GM12878 (cell line): ENCODE measurements around the gene SMPD1.

Source experiments
- CBX5 ChIP-seq: sonication (generic); IDR thresholded peaks from 2 replicates; pipeline ENCODE4 v1.6.1; 2016; ENCODE audit warnings: low read depth, moderate library complexity, mild to moderate bottlenecking, inconsistent platforms
- EP300 ChIP-seq, 2 experiments: fragments of 150-350 bp in 1 of 2; IDR thresholded peaks; 2 replicates each; pipeline ENCODE4 v1.6.1; 2011 to 2012; ENCODE audit warnings: low read depth in 2 of 2, low read length in 2 of 2, borderline replicate concordance in 1 of 2, improper control_type of control experiment in 1 of 2, inconsistent platforms in 1 of 2; ENCODE audit not compliant: control insufficient read depth in 1 of 2
- EZH2 ChIP-seq: IDR thresholded peaks from 2 replicates; pipeline ENCODE4 v1.6.1; 2012; ENCODE audit warnings: low read depth, mild to moderate bottlenecking, control low read depth, inconsistent platforms, low read length, borderline replicate concordance; ENCODE audit not compliant: control insufficient read depth
- HCFC1 ChIP-seq: fragments of 150-350 bp; IDR thresholded peaks from 2 replicates; pipeline ENCODE4 v1.6.1; 2014; ENCODE audit warnings: low read length
- JUNB ChIP-seq: IDR thresholded peaks from 2 replicates; pipeline ENCODE4 v1.6.1; 2016; ENCODE audit warnings: antibody characterized with exemption, mild to moderate bottlenecking
- JUND ChIP-seq: IDR thresholded peaks from 2 replicates; pipeline ENCODE4 v1.6.1; 2012; ENCODE audit warnings: low read depth, mild to moderate bottlenecking, low read length, improper control_type of control experiment, moderate library complexity
- KDM1A ChIP-seq: fragments of 200-600 bp; sonication (generic); IDR thresholded peaks from 2 replicates; pipeline ENCODE4 v1.6.1; 2016; ENCODE audit warnings: borderline replicate concordance
- MTA3 ChIP-seq: IDR thresholded peaks from 2 replicates; pipeline ENCODE4 v1.6.1; 2012; ENCODE audit warnings: low read length, inconsistent platforms, borderline replicate concordance
- POLR2A ChIP-seq: IDR thresholded peaks from 2 replicates; pipeline ENCODE4 v1.6.1; 2011; ENCODE audit warnings: low read depth, mild to moderate bottlenecking, low read length
- TAF1 ChIP-seq: IDR thresholded peaks from 2 replicates; pipeline ENCODE4 v1.6.1; 2011; ENCODE audit warnings: mild to moderate bottlenecking, low read depth, low read length, borderline replicate concordance
- TF ChIP-seq, protein P1 (sequence below), 3 experiments: IDR thresholded peaks in 2 of 3; conservative IDR thresholded peaks in 1 of 3; 2 replicates each; pipeline ENCODE4 v1.5.1; 2011; ENCODE audit warnings: low read depth in 3 of 3, low read length in 3 of 3, mild to moderate bottlenecking in 3 of 3, control low read depth in 2 of 3, moderate library complexity in 2 of 3, inconsistent platforms in 1 of 3, mixed read lengths in 1 of 3; ENCODE audit not compliant: control insufficient read depth in 2 of 3, insufficient read depth in 1 of 3; ENCODE audit errors: extremely low read depth in 1 of 3
- TF ChIP-seq, protein P2 (sequence below): IDR thresholded peaks from 2 replicates; pipeline ENCODE4 v1.6.1; 2012; ENCODE audit warnings: low read length, inconsistent platforms
- TF ChIP-seq, protein P3 (sequence below): IDR thresholded peaks from 2 replicates; pipeline ENCODE4 v1.6.1; 2011; ENCODE audit warnings: borderline replicate concordance, low read depth, mild to moderate bottlenecking, moderate library complexity, low read length; ENCODE audit not compliant: insufficient read depth, poor library complexity, severe bottlenecking

DNA sequence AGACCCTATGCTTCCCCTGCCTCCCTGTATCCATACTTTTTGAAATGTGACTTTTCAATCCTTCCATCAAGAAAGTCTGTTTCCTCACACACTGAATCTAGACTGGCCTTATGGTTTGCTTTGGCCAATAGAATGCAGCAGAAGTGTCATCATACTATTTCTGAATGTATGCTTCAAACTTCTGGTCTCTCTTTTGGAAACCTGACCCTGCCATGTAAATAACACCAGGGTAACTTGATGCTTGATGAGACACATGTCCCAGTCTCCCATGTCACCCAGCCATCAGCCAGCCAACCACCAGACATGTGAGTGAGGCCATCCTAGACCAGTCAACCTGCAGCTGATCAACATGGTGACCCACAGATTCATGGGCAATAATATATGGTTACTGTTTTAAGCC lies 40.2 kb upstream of the SMPD1 start:
- TF ChIP-seq, protein P1, sequence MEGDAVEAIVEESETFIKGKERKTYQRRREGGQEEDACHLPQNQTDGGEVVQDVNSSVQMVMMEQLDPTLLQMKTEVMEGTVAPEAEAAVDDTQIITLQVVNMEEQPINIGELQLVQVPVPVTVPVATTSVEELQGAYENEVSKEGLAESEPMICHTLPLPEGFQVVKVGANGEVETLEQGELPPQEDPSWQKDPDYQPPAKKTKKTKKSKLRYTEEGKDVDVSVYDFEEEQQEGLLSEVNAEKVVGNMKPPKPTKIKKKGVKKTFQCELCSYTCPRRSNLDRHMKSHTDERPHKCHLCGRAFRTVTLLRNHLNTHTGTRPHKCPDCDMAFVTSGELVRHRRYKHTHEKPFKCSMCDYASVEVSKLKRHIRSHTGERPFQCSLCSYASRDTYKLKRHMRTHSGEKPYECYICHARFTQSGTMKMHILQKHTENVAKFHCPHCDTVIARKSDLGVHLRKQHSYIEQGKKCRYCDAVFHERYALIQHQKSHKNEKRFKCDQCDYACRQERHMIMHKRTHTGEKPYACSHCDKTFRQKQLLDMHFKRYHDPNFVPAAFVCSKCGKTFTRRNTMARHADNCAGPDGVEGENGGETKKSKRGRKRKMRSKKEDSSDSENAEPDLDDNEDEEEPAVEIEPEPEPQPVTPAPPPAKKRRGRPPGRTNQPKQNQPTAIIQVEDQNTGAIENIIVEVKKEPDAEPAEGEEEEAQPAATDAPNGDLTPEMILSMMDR (IDR thresholded peaks at IDR 0.05 in 2 of 3, conservative IDR thresholded peaks at IDR 0.05 in 1 of 3; ENCODE audit: control insufficient read depth in 2 of 3, extremely low read depth in 1 of 3, insufficient read depth in 1 of 3, low read depth in 3 of 3, low read length in 3 of 3), result no peak
- TF ChIP-seq MTA3 (no peak), POLR2A (no peak), KDM1A (no peak), JUND (no peak), EZH2 (no peak), CBX5 (no peak), JUNB (no peak), EP300 (IDR thresholded peaks at IDR 0.05; ENCODE audit: borderline replicate concordance in 1 of 2, control insufficient read depth in 1 of 2, low read depth in 2 of 2, low read length in 2 of 2) (no peak), TAF1 (no peak), HCFC1 (no peak)
- TF ChIP-seq, protein P2, sequence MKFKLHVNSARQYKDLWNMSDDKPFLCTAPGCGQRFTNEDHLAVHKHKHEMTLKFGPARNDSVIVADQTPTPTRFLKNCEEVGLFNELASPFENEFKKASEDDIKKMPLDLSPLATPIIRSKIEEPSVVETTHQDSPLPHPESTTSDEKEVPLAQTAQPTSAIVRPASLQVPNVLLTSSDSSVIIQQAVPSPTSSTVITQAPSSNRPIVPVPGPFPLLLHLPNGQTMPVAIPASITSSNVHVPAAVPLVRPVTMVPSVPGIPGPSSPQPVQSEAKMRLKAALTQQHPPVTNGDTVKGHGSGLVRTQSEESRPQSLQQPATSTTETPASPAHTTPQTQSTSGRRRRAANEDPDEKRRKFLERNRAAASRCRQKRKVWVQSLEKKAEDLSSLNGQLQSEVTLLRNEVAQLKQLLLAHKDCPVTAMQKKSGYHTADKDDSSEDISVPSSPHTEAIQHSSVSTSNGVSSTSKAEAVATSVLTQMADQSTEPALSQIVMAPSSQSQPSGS, result no peak
- TF ChIP-seq, protein P3, sequence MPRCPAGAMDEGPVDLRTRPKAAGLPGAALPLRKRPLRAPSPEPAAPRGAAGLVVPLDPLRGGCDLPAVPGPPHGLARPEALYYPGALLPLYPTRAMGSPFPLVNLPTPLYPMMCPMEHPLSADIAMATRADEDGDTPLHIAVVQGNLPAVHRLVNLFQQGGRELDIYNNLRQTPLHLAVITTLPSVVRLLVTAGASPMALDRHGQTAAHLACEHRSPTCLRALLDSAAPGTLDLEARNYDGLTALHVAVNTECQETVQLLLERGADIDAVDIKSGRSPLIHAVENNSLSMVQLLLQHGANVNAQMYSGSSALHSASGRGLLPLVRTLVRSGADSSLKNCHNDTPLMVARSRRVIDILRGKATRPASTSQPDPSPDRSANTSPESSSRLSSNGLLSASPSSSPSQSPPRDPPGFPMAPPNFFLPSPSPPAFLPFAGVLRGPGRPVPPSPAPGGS, result no peak
